Transverse colon (tissue), 4 donors: Measurements from ENCODE around the gene FHAD1. TPM values are rescaled to one million over a fixed set of nuclear protein-coding genes. Genes with fewer than 3 reads are reported as not detected.

Experiments
- DNase-seq: peaks from one replicate; pipeline ENCODE4 v3.0.0-alpha.2; 2019
- H3K27ac ChIP-seq, 4 donors: fragments of 200-600 bp; sonication (generic); 2 replicates each; pipeline ENCODE4 v1.5.1; 2016 to 2018; ENCODE audit warnings: inconsistent platforms in 4 of 4
- H3K27me3 ChIP-seq: fragments of 200-600 bp; sonication (generic); 2 replicates; pipeline ENCODE4 v1.5.1; 2017; ENCODE audit warnings: inconsistent platforms
- H3K36me3 ChIP-seq, 4 donors: fragments of 200-600 bp; sonication (generic); 2 replicates each; pipeline ENCODE4 v1.5.1; 2017 to 2019; ENCODE audit warnings: inconsistent platforms in 4 of 4
- H3K4me1 ChIP-seq, 4 donors: fragments of 200-600 bp; sonication (generic); 2 replicates each; pipeline ENCODE4 v1.5.1; 2017 to 2020; ENCODE audit warnings: inconsistent platforms in 4 of 4
- H3K4me3 ChIP-seq, 4 donors: fragments of 200-600 bp; sonication (generic); 1 replicate in 1 of 4; 2 replicates in 3 of 4; pipeline versions ENCODE4 v1.5.1 to v1.6.1; 2017 to 2019; ENCODE audit warnings: inconsistent platforms in 4 of 4
- H3K9me3 ChIP-seq, 2 donors: fragments of 200-600 bp; sonication (generic); 2 replicates each; pipeline ENCODE4 v1.5.1; 2017 to 2019; ENCODE audit warnings: inconsistent platforms in 2 of 2
- CTCF ChIP-seq, 5 experiments: fragments of 200-600 bp in 3 of 5; fragments of 450-650 bp in 2 of 5; sonication (generic) in 3 of 5; IDR thresholded peaks; 1 replicate in 2 of 5; 2 replicates in 3 of 5; pipeline ENCODE4 v1.5.1; 2016 to 2017; ENCODE audit warnings: antibody characterized with exemption in 5 of 5, inconsistent platforms in 3 of 5, mild to moderate bottlenecking in 2 of 5, moderate library complexity in 1 of 5
- EP300 ChIP-seq: sonication (generic); formaldehyde crosslinking; IDR thresholded peaks from one replicate; pipeline ENCODE4 v1.6.1; 2017; ENCODE audit warnings: antibody characterized with exemption, low read depth
- POLR2A ChIP-seq: fragments of 450-650 bp; IDR thresholded peaks from one replicate; pipeline ENCODE4 v1.6.1; 2016; ENCODE audit warnings: antibody characterized with exemption, mild to moderate bottlenecking, moderate library complexity
- POLR2AphosphoS5 ChIP-seq, 3 donors: sonication (generic); formaldehyde crosslinking; IDR thresholded peaks; one replicate each; pipeline ENCODE4 v1.6.1; 2016; ENCODE audit warnings: antibody characterized with exemption in 3 of 3
- WGBS, 2 donors: methylation state at CpG; one replicate each; pipeline ENCODE4 v1.1.5; 2018; ENCODE audit warnings: low coverage in 1 of 2; 5-methylcytosine and 5-hydroxymethylcytosine counted together
- in situ Hi-C, 4 donors: fragments of 200-750 bp; cut with MboI; loops; one replicate each; pipeline versions ENCODE4 v1.15.0 to v1.15.1; 2017; ENCODE audit warnings: low sequenced_read_pairs in 3 of 4, low pct_ligation_motif_present in 1 of 4, low pct_unique_long_range_greater_than_20kb in 1 of 4
- intact Hi-C: fragments of 100-400 bp; cut with DNase I; formaldehyde crosslinking; loops from one replicate; pipeline ENCODE4 v1.15.1; 2023; ENCODE audit warnings: low total_unique reads
- total RNA-seq, 4 donors: library from RNA; depleted of rRNA; stranded (reverse); fragments of >200 nt; gene quantifications; one replicate each; pipeline ENCODE4 v1.1.0, GENCODE V29; 2016

The FHAD1 gene
- total RNA-seq, 4 donors from 2014 or later, result 0.75 to 0.82 TPM; not detected in 2

- Histone ChIP-seq H3K4me3 (no peak overlapping the region), H3K4me1 (peaks cover 12 to 25% (median 12%) of the 10 kb centered on the region in 4 donors), H3K9me3 (no peaks in the 10 kb centered on the region), H3K36me3 (no peaks in the 10 kb centered on the region), H3K27me3 (no peaks in the 10 kb centered on the region), H3K27ac (no peak overlapping the region)
- DNase-seq, result no peak
- intact Hi-C loops, result no loop called here
- TF ChIP-seq POLR2A, result no peak
- 94 to 100% methylated on average over 2 to 5 of the region's 5 CpGs for WGBS, 2 donors
- in situ Hi-C loops, result loop anchor here in 1 of 4 donors (10.0 kb wide), 1 partner anchor 104 kb away; the partner anchor contains the start of gene CTRC
These were observed 84.2 kb downstream of the FHAD1 start for GRCh38 chr1:15331180-15331579.

GRCh38 chr1:15331734-15332133, 84.7 kb downstream of the FHAD1 start:
- Histone ChIP-seq H3K4me3 (no peak overlapping the region), H3K27ac (no peak overlapping the region), H3K27me3 (no peaks in the 10 kb centered on the region), H3K4me1 (peaks cover 12 to 26% (median 12%) of the 10 kb centered on the region in 4 donors), H3K9me3 (no peaks in the 10 kb centered on the region), H3K36me3 (no peaks in the 10 kb centered on the region)
- in situ Hi-C loops, result loop anchor here in 1 of 4 donors (10.0 kb wide), 1 partner anchor 103 kb away; the partner anchor contains the start of gene CTRC
- intact Hi-C loops, result no loop called here
- 36 to 61% methylated on average over 2 of the region's 2 CpGs for WGBS, 2 donors
- TF ChIP-seq POLR2AphosphoS5 (IDR thresholded peaks at IDR 0.05), result no peak
- TF ChIP-seq EP300, result no peak
- no peak for TF ChIP-seq CTCF (IDR thresholded peaks at IDR 0.05)
- no peak for TF ChIP-seq POLR2A
- no peak for DNase-seq

GRCh38 chr1:15332525-15332924, 85.5 kb downstream of the FHAD1 start:
- H3K4me1 ChIP-seq, result peaks cover 12 to 34% (median 16%) of the 10 kb centered on the region in 4 donors
- H3K36me3 ChIP-seq, result no peaks in the 10 kb centered on the region
- no peak for TF ChIP-seq CTCF (IDR thresholded peaks at IDR 0.05)
- no peak for TF ChIP-seq EP300
- TF ChIP-seq POLR2A, result no peak
- TF ChIP-seq POLR2AphosphoS5 (IDR thresholded peaks at IDR 0.05), result no peak
- WGBS, 2 donors, result 62 to 70% methylated on average over 2 to 4 of the region's 4 CpGs
- no peaks in the 10 kb centered on the region for H3K9me3 ChIP-seq
- no peaks in the 10 kb centered on the region for H3K27me3 ChIP-seq
- in situ Hi-C loops, result loop anchor here in 1 of 4 donors (10.0 kb wide), 1 partner anchor 102 kb away; the partner anchor contains the start of gene CTRC
- H3K4me3 ChIP-seq, result no peak overlapping the region
- no peak for DNase-seq
- intact Hi-C loops, result no loop called here
- no peak overlapping the region for H3K27ac ChIP-seq

- H3K4me1 ChIP-seq, result peaks cover 12 to 37% (median 17%) of the 10 kb centered on the region in 4 donors
- TF ChIP-seq POLR2A (no peak), EP300 (no peak), CTCF (IDR thresholded peaks at IDR 0.05) (no peak)
- in situ Hi-C loops (loop anchor here in 1 of 4 donors (10.0 kb wide), 1 partner anchor 102 kb away; the partner anchor contains the start of gene CTRC), intact Hi-C loops (no loop called here)
- WGBS, 2 donors, result 85 to 88% methylated on average over 8 to 11 of the region's 11 CpGs
- DNase-seq, result no peak
- H3K27ac ChIP-seq, result no peak overlapping the region
- no peaks in the 10 kb centered on the region for H3K9me3 ChIP-seq
- H3K4me3 ChIP-seq, result no peak overlapping the region
- H3K27me3 ChIP-seq, result no peaks in the 10 kb centered on the region
- no peaks in the 10 kb centered on the region for H3K36me3 ChIP-seq
These were observed 86.1 kb downstream of the FHAD1 start for GRCh38 chr1:15332952-15333715.
